ENCODE data around the gene LONP1. TPM values are rescaled to one million over a fixed set of nuclear protein-coding genes. Genes with fewer than 3 reads are reported as not detected.
A peak's percentile ranks its signal among the peaks of the same experiment; 100 is the strongest.

Gene LONP1
- polyA plus RNA-seq, 1 of the 3 experiments (the other 2 are of a cell fraction), result 111 TPM

DNA sequence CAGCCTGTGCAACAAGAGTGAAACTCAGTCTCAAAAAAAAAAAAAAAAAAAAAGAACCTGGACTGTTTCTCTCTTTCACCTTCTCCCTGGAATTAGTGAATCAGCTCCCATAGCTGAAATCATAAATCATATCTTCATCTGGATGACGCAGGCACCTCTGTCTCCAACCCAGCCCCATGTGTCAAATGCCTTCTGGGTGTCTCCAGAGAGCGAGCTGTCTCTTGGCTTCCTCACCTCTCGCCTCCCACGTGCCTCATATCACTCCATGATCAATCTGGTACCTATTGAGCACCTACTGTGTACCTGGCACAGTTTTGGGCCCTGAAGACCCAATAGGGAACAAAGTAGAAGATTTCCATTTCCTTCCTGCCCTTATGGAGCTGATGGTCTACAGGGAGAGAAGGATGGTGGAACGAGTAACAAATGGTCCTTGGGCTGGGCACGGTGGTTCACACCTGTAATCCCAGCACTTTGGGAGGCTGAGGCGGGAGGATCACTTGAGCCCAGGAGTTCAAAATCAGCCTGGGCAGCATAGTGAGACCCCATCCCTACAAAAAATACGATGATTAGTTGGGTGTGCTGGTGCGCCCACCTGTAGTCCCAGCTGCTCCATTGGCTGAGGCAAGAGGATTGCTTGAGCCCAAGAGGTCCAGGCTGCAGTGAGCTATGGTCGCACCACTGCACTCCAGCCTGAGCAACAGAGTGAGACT is 36.6 kb downstream of the LONP1 start:
- no peak for TF ChIP-seq EP300 (IDR thresholded peaks at IDR 0.05; ENCODE audit: borderline replicate concordance in 1 of 2, low read depth in 1 of 2, low read length in 1 of 2)
- no peak for TF ChIP-seq SIN3A (IDR thresholded peaks at IDR 0.05; ENCODE audit: borderline replicate concordance, low read depth, low read length)
- no peak overlapping the region for H3K4me2 ChIP-seq
- H3K9me2 ChIP-seq, result no peaks in the 10 kb centered on the region
- H3K27me3 ChIP-seq (ENCODE audit: insufficient read depth), result no peaks in the 10 kb centered on the region
- POLR2A ChIA-PET, result no interaction called here
- no peak for DNase-seq
- peaks cover 4 to 22% of the 10 kb centered on the region in 2 experiments; a peak in 1 of 4 replicates for H3K4me1 ChIP-seq (ENCODE audit: control insufficient read depth in 1 of 2, insufficient read depth in 2 of 2, low read depth in 1 of 2, low read length in 1 of 2)
- peaks cover 11% of the 10 kb centered on the region for H3F3A ChIP-seq (replicated peaks; ENCODE audit: insufficient read depth)
- no peak overlapping the region for H3K4me3 ChIP-seq (ENCODE audit: low read depth in 2 of 2, low read length in 1 of 2)
- H2AFZ ChIP-seq (ENCODE audit: low read depth), result no peak overlapping the region
- H4K20me1 ChIP-seq (ENCODE audit: insufficient read depth), result no peaks in the 10 kb centered on the region
- CTCF ChIA-PET, result interaction anchor here (1.2 kb wide), 1 partner anchor 8 kb away, joined by 3 read pairs; no protein-coding TSS in a partner anchor
- H3K36me3 ChIP-seq (replicated peaks in 1 of 2; ENCODE audit: control insufficient read depth in 1 of 2, insufficient read depth in 2 of 2, low read length in 1 of 2), result no peaks in the 10 kb centered on the region
- WGBS (ENCODE audit: low lambda C conversion rate), result 99% methylated on average over 10 of the region's 10 CpGs
- no peaks in the 10 kb centered on the region for H3K9me3 ChIP-seq
- no peak overlapping the region for H3K9ac ChIP-seq
- no peak overlapping the region for H3K27ac ChIP-seq (ENCODE audit: low read depth in 2 of 2, low read length in 1 of 2)
- peaks cover 17% of the 10 kb centered on the region for H3K79me2 ChIP-seq (ENCODE audit: insufficient read depth)

DNA sequence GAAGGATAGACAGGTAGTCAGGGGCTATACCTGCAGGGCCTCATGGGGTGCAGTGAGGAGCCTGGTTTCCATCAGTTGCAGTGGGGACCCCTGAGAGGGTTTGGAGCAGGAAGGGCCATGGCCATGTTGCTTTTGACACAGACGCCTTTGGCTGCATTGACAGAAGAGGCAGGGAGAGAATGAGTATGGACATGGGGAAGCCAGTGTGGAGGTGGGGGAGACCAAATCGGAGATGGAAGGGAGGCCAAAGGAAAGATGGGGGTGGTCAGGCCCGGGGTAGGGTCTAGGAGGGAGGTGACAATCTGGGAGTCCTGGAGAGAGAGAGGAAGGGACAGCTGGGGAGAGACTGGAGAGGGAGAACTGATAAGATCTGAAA is 37.9 kb downstream of the LONP1 start:
- H3F3A ChIP-seq (replicated peaks; ENCODE audit: insufficient read depth), result peaks cover 11% of the 10 kb centered on the region
- TF ChIP-seq ELF1 (IDR thresholded peaks at IDR 0.05) (no peak), RFX5 (IDR thresholded peaks at IDR 0.05; ENCODE audit: low read length) (no peak), EP300 (IDR thresholded peaks at IDR 0.05; ENCODE audit: borderline replicate concordance in 1 of 2, low read depth in 1 of 2, low read length in 1 of 2) (no peak), EZH2phosphoT487 (IDR thresholded peaks at IDR 0.05; ENCODE audit: borderline replicate concordance, low read depth) (no peak), TAF1 (IDR thresholded peaks at IDR 0.05; ENCODE audit: borderline replicate concordance, low read depth, low read length) (no peak), NRF1 (IDR thresholded peaks at IDR 0.05; ENCODE audit: low read depth, low read length) (no peak), GABPA (IDR thresholded peaks at IDR 0.05; ENCODE audit: low read depth) (no peak), TEAD4 (IDR thresholded peaks at IDR 0.05; ENCODE audit: borderline replicate concordance, insufficient read depth) (no peak), RXRA (IDR thresholded peaks at IDR 0.05; ENCODE audit: borderline replicate concordance, low read depth) (no peak), FOXJ3 (CRISPR knock-in tag; IDR thresholded peaks at IDR 0.05) (no peak), JUND (IDR thresholded peaks at IDR 0.05) (no peak)
- TF ChIP-seq, protein P1, sequence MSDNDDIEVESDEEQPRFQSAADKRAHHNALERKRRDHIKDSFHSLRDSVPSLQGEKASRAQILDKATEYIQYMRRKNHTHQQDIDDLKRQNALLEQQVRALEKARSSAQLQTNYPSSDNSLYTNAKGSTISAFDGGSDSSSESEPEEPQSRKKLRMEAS (IDR thresholded peaks at IDR 0.05; ENCODE audit: low read depth), result no peak
- TF ChIP-seq, protein P2, sequence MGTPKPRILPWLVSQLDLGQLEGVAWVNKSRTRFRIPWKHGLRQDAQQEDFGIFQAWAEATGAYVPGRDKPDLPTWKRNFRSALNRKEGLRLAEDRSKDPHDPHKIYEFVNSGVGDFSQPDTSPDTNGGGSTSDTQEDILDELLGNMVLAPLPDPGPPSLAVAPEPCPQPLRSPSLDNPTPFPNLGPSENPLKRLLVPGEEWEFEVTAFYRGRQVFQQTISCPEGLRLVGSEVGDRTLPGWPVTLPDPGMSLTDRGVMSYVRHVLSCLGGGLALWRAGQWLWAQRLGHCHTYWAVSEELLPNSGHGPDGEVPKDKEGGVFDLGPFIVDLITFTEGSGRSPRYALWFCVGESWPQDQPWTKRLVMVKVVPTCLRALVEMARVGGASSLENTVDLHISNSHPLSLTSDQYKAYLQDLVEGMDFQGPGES (IDR thresholded peaks at IDR 0.05; ENCODE audit: low read depth, low read length), result no peak
- TF ChIP-seq, protein P3, sequence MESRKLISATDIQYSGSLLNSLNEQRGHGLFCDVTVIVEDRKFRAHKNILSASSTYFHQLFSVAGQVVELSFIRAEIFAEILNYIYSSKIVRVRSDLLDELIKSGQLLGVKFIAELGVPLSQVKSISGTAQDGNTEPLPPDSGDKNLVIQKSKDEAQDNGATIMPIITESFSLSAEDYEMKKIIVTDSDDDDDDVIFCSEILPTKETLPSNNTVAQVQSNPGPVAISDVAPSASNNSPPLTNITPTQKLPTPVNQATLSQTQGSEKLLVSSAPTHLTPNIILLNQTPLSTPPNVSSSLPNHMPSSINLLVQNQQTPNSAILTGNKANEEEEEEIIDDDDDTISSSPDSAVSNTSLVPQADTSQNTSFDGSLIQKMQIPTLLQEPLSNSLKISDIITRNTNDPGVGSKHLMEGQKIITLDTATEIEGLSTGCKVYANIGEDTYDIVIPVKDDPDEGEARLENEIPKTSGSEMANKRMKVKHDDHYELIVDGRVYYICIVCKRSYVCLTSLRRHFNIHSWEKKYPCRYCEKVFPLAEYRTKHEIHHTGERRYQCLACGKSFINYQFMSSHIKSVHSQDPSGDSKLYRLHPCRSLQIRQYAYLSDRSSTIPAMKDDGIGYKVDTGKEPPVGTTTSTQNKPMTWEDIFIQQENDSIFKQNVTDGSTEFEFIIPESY (IDR thresholded peaks at IDR 0.05; ENCODE audit: borderline replicate concordance, low read depth), result no peak
- TF ChIP-seq, protein P4, sequence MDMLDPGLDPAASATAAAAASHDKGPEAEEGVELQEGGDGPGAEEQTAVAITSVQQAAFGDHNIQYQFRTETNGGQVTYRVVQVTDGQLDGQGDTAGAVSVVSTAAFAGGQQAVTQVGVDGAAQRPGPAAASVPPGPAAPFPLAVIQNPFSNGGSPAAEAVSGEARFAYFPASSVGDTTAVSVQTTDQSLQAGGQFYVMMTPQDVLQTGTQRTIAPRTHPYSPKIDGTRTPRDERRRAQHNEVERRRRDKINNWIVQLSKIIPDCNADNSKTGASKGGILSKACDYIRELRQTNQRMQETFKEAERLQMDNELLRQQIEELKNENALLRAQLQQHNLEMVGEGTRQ (IDR thresholded peaks at IDR 0.05; ENCODE audit: borderline replicate concordance, low read depth, low read length), result no peak
- 89% methylated on average over 3 of the region's 3 CpGs for WGBS (ENCODE audit: low lambda C conversion rate)
- H3K36me3 ChIP-seq (replicated peaks in 1 of 2; ENCODE audit: control insufficient read depth in 1 of 2, insufficient read depth in 2 of 2, low read length in 1 of 2), result no peaks in the 10 kb centered on the region
- ChIA-PET POLR2A (interaction anchor here (0.6 to 1.0 kb wide), 2 partner anchors 8 to 9 kb away, joined by 3 read pairs; partner anchors contain the start of gene RPL36), CTCF (interaction anchor here (1.2 to 1.6 kb wide), 2 partner anchors 8 to 9 kb away, joined by 3 to 5 read pairs; partner anchors contain the start of gene RPL36)
- no peak for DNase-seq
- H3K9me3 ChIP-seq, result no peaks in the 10 kb centered on the region
- H2AFZ ChIP-seq (ENCODE audit: low read depth), result no peak overlapping the region
- H3K9me2 ChIP-seq, result no peaks in the 10 kb centered on the region
- peaks cover 4 to 22% of the 10 kb centered on the region in 2 experiments; a peak in 1 of 4 replicates for H3K4me1 ChIP-seq (ENCODE audit: control insufficient read depth in 1 of 2, insufficient read depth in 2 of 2, low read depth in 1 of 2, low read length in 1 of 2)
- H3K9ac ChIP-seq, result no peak overlapping the region
- H3K27ac ChIP-seq (ENCODE audit: low read depth in 2 of 2, low read length in 1 of 2), result no peak overlapping the region
- no peaks in the 10 kb centered on the region for H4K20me1 ChIP-seq (ENCODE audit: insufficient read depth)
- H3K27me3 ChIP-seq (ENCODE audit: insufficient read depth), result no peaks in the 10 kb centered on the region
- H3K79me2 ChIP-seq (ENCODE audit: insufficient read depth), result peaks cover 17% of the 10 kb centered on the region
- H3K4me3 ChIP-seq (ENCODE audit: low read depth in 2 of 2, low read length in 1 of 2), result peak overlapping the region; percentile 81 to 85; a peak in 3 of 4 replicates
- H3K4me2 ChIP-seq, result peak overlapping the region; percentile 98
